Hepatocyte (in vitro differentiated cells): ENCODE data around the gene ZNF496. TPM values are rescaled to one million over a fixed set of nuclear protein-coding genes. Genes with fewer than 3 reads are reported as not detected.

Experiments
- DNase-seq: peaks from one replicate; pipeline ENCODE4 v3.0.0-alpha.2; 2016; ENCODE audit warnings: low spot score
- H2AFZ ChIP-seq: fragments of 200-600 bp; sonication (generic); 2 replicates; pipeline ENCODE4 v1.6.0; 2016; ENCODE audit warnings: antibody characterized with exemption, mild to moderate bottlenecking
- H3K27ac ChIP-seq: fragments of 200-600 bp; sonication (generic); 2 replicates; pipeline ENCODE4 v1.5.1; 2016; ENCODE audit warnings: mild to moderate bottlenecking
- H3K27me3 ChIP-seq: fragments of 200-600 bp; sonication (generic); 2 replicates; pipeline ENCODE4 v1.6.1; 2016
- H3K36me3 ChIP-seq: fragments of 200-600 bp; sonication (generic); replicated peaks from 2 replicates; pipeline ENCODE4 v1.5.1; 2016; ENCODE audit warnings: low read depth; ENCODE audit not compliant: insufficient read depth
- H3K4me1 ChIP-seq: fragments of 200-600 bp; sonication (generic); 2 replicates; pipeline ENCODE4 v1.5.1; 2016; ENCODE audit warnings: mild to moderate bottlenecking, moderate library complexity; ENCODE audit not compliant: insufficient read depth
- H3K4me2 ChIP-seq: fragments of 200-600 bp; sonication (generic); 2 replicates; pipeline ENCODE4 v1.6.0; 2016
- H3K4me3 ChIP-seq: fragments of 200-600 bp; sonication (generic); 2 replicates; pipeline ENCODE4 v1.5.1; 2016; ENCODE audit warnings: mild to moderate bottlenecking
- H3K79me2 ChIP-seq: fragments of 200-600 bp; sonication (generic); 2 replicates; pipeline ENCODE4 v1.6.0; 2017; ENCODE audit warnings: mild to moderate bottlenecking
- H3K9me2 ChIP-seq: fragments of 200-600 bp; sonication (generic); replicated peaks from 2 replicates; pipeline ENCODE4 v1.6.0; 2017; ENCODE audit warnings: mild to moderate bottlenecking; ENCODE audit not compliant: insufficient read depth
- H3K9me3 ChIP-seq: fragments of 200-600 bp; sonication (generic); 2 replicates; pipeline ENCODE4 v1.5.1; 2016; ENCODE audit warnings: low read depth, mild to moderate bottlenecking
- H4K20me1 ChIP-seq: fragments of 200-600 bp; sonication (generic); 2 replicates; pipeline ENCODE4 v1.6.0; 2016; ENCODE audit warnings: mild to moderate bottlenecking; ENCODE audit not compliant: insufficient read depth, poor library complexity, severe bottlenecking
- EZH2 ChIP-seq: fragments of 200-600 bp; sonication (generic); IDR thresholded peaks from 2 replicates; pipeline ENCODE4 v1.6.1; 2016; ENCODE audit warnings: antibody characterized with exemption, mild to moderate bottlenecking, borderline replicate concordance
- EZH2phosphoT487 ChIP-seq: fragments of 200-600 bp; sonication (generic); IDR thresholded peaks from one replicate; pipeline ENCODE4 v1.6.1; 2018; ENCODE audit warnings: antibody characterized with exemption, mild to moderate bottlenecking, low read depth, moderate library complexity; ENCODE audit not compliant: unreplicated experiment, severe bottlenecking
- WGBS: methylation state at CpG from one replicate; pipeline ENCODE4 v1.1.6; 2016; ENCODE audit warnings: low lambda C conversion rate; ENCODE audit errors: missing lambda C conversion rate; 5-methylcytosine and 5-hydroxymethylcytosine counted together
- polyA plus RNA-seq: library from polyadenylated mRNA; unstranded; fragments of >200 nt; fragmentation: Nextera tagmentation; extraction: Ambion mirVana; gene quantifications from 2 replicates; pipeline ENCODE4 v1.2.1, GENCODE V29; 2016
- total RNA-seq: library from RNA; depleted of rRNA; stranded (reverse); fragments of >200 nt; gene quantifications from 2 replicates; pipeline ENCODE4 v1.2.3, GENCODE V29; 2014
- TF ChIP-seq, protein P1 (sequence below): fragments of 200-600 bp; sonication (generic); IDR thresholded peaks from 2 replicates; pipeline ENCODE4 v1.5.1; 2016; ENCODE audit warnings: antibody characterized with exemption, mild to moderate bottlenecking; ENCODE audit not compliant: poor library complexity

ZNF496 gene
- total and polyA plus RNA-seq, 2 experiments from 2014 or later: 10.5 to 16.5 TPM

DNA sequence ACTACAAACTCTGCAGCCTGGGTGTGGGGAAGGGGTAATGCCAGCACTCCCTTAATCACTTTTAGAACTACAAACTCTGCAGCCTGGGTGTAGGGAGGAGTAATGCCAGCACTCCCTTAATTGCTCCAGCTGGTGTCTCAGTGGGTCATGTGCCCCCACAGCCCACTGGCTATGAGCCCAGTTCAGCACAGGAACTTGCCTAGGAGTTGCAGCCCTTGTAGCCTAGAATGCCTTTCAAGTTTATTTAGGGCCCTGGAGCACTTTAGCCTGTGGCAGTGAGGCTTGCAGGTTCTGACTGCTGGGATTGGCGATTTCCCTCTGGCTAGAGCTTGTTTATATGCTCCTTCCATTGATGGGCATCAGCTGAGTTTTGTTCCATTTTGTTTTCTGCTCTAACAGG, 58.7 kb downstream of the ZNF496 start:
- H3K9me3 ChIP-seq: no peaks in the 10 kb centered on the region
- H3K79me2 ChIP-seq: no peaks in the 10 kb centered on the region
- no peak overlapping the region for H2AFZ ChIP-seq
- no peaks in the 10 kb centered on the region for H3K9me2 ChIP-seq
- no peak for DNase-seq
- no peak overlapping the region for H3K27ac ChIP-seq
- no peaks in the 10 kb centered on the region for H3K36me3 ChIP-seq
- no peaks in the 10 kb centered on the region for H3K4me1 ChIP-seq
- WGBS: 85% methylated on average over 1 of the region's 1 CpG
- no peaks in the 10 kb centered on the region for H4K20me1 ChIP-seq
- no peak overlapping the region for H3K4me3 ChIP-seq
- H3K27me3 ChIP-seq: no peaks in the 10 kb centered on the region
- no peak for TF ChIP-seq EZH2
- TF ChIP-seq EZH2phosphoT487: no peak
- TF ChIP-seq, protein P1, sequence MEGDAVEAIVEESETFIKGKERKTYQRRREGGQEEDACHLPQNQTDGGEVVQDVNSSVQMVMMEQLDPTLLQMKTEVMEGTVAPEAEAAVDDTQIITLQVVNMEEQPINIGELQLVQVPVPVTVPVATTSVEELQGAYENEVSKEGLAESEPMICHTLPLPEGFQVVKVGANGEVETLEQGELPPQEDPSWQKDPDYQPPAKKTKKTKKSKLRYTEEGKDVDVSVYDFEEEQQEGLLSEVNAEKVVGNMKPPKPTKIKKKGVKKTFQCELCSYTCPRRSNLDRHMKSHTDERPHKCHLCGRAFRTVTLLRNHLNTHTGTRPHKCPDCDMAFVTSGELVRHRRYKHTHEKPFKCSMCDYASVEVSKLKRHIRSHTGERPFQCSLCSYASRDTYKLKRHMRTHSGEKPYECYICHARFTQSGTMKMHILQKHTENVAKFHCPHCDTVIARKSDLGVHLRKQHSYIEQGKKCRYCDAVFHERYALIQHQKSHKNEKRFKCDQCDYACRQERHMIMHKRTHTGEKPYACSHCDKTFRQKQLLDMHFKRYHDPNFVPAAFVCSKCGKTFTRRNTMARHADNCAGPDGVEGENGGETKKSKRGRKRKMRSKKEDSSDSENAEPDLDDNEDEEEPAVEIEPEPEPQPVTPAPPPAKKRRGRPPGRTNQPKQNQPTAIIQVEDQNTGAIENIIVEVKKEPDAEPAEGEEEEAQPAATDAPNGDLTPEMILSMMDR: no peak
- no peak overlapping the region for H3K4me2 ChIP-seq

DNA sequence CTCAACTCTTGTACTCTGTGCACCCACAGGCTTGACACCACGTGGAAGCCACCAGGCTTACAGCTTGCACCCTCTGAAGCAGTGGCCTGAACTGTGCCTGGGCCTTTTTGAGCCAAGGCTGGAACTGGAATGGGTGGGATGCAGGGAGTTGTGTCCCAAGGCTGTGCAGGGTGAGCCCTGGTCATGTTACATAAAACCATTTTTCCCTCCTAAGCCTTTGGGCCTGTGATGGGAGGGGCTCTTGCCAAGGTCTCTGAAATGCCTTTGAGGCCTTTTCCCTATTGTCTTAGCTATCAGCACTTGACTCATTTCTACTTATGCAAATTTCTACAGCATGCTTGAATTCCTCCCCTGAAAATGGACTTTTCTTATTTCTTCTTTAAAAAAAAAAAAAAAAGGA, 61.7 kb downstream of the ZNF496 start:
- Histone ChIP-seq H4K20me1 (no peaks in the 10 kb centered on the region), H3K9me2 (no peaks in the 10 kb centered on the region), H3K27me3 (no peaks in the 10 kb centered on the region)

DNA sequence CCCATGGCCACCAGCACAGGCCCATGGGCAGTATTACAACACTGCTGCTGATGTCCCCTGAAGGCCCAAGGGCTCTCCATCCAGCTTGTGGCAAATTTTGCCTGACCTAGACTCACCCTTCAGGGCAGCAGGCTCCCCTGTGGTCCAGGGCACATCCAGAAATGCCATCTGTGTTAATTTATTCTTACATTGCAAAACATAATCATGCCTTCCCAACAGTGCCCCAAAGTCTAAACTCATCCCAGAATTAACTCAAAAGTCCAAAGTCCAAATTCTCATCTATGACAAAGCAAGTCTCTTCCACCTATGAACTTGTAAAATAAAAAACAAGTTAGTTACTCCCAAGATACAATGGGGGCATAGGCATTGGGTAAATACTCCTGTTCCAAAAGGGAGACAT, 62.5 kb downstream of the ZNF496 start:
- Histone ChIP-seq H4K20me1 (no peaks in the 10 kb centered on the region), H3K79me2 (no peaks in the 10 kb centered on the region), H3K27me3 (no peaks in the 10 kb centered on the region), H3K27ac (no peak overlapping the region), H3K4me2 (no peak overlapping the region), H3K4me1 (no peaks in the 10 kb centered on the region), H3K36me3 (no peaks in the 10 kb centered on the region), H3K9me2 (no peaks in the 10 kb centered on the region), H2AFZ (no peak overlapping the region), H3K9me3 (no peaks in the 10 kb centered on the region), H3K4me3 (no peak overlapping the region)
- DNase-seq: no peak
- TF ChIP-seq EZH2phosphoT487: no peak
- TF ChIP-seq, protein P1: no peak

More for the DNA sequence above, 61.7 kb downstream of the ZNF496 start:
- DNase-seq: no peak
- TF ChIP-seq, protein P1: no peak
- no peak for TF ChIP-seq EZH2phosphoT487
- H3K79me2 ChIP-seq: no peaks in the 10 kb centered on the region
- no peak overlapping the region for H3K4me3 ChIP-seq
- H3K27ac ChIP-seq: no peak overlapping the region
- 79% methylated on average over 1 of the region's 1 CpG for WGBS
- H2AFZ ChIP-seq: no peak overlapping the region
- H3K9me3 ChIP-seq: no peaks in the 10 kb centered on the region
- no peaks in the 10 kb centered on the region for H3K4me1 ChIP-seq
- H3K4me2 ChIP-seq: no peak overlapping the region
- no peaks in the 10 kb centered on the region for H3K36me3 ChIP-seq

DNA sequence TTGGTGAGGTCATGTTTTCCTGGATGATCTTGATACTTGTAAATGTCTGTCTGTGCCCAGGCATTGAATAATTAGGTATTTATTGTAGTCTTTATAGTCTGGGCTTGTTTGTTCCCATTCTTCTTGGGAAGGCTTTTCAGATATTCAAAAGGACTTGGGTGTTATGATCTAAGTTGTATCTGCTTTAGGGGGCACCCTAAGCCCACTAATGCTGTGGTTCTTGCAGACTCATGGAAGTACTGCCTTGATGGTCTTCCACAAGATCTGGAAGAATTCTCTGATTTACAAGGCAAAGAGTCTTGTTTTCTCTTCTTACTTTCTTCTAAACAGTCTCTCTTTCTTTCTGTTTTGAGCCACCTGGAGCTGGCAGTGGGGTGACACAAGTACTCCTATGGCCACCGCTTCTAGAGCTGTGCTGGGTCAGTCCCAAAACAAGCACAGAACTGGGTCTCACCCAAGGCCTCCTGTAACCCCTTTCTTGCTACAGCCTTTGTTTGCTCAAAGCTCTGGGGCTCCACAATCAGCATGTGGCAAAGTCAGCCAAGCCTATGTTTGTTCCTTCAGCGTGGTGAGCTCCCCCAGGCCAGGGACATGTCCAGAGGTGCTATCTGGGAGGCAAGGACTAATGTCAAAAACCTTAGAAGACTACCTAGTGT, 63.1 kb downstream of the ZNF496 start:
- Histone ChIP-seq H3K4me3 (no peak overlapping the region), H3K79me2 (no peaks in the 10 kb centered on the region), H4K20me1 (no peaks in the 10 kb centered on the region), H3K27ac (no peak overlapping the region), H3K4me1 (no peaks in the 10 kb centered on the region), H3K36me3 (no peaks in the 10 kb centered on the region), H3K4me2 (no peak overlapping the region), H3K9me2 (no peaks in the 10 kb centered on the region), H2AFZ (no peak overlapping the region), H3K9me3 (no peaks in the 10 kb centered on the region), H3K27me3 (no peaks in the 10 kb centered on the region)
- 72% methylated on average over 2 of the region's 2 CpGs for WGBS
- TF ChIP-seq, protein P1: no peak
- TF ChIP-seq EZH2: no peak
- TF ChIP-seq EZH2phosphoT487: no peak
- no peak for DNase-seq
